HCT116 (cell line): ENCODE results near the gene LYSMD2.

Source experiments
- CEBPB ChIP-seq: IDR thresholded peaks from 2 replicates; pipeline ENCODE4 v1.6.1; 2012; ENCODE audit warnings: low read depth
- EZH2 ChIP-seq: fragments of 200-600 bp; sonication (generic); IDR thresholded peaks from 2 replicates; pipeline ENCODE4 v1.6.1; 2017; ENCODE audit warnings: antibody characterized with exemption, mixed run types
- EZH2phosphoT487 ChIP-seq: fragments of 200-600 bp; IDR thresholded peaks from 2 replicates; pipeline ENCODE4 v1.6.1; 2018; ENCODE audit warnings: antibody characterized with exemption, borderline replicate concordance
- JUND ChIP-seq: IDR thresholded peaks from 2 replicates; pipeline ENCODE4 v1.6.1; 2012
- POLR2A ChIP-seq: IDR thresholded peaks from 2 replicates; pipeline ENCODE4 v1.7.0; 2011; ENCODE audit warnings: borderline replicate concordance; ENCODE audit not compliant: insufficient read depth, insufficient read length; ENCODE audit errors: extremely low read depth
- POLR2AphosphoS5 ChIP-seq: IDR thresholded peaks from 2 replicates; pipeline ENCODE4 v1.6.1; 2011; ENCODE audit warnings: mild to moderate bottlenecking, low read depth, low read length, moderate library complexity
- RAD21 ChIP-seq: IDR thresholded peaks from 2 replicates; pipeline ENCODE4 v1.6.1; 2012; ENCODE audit warnings: low read depth, mild to moderate bottlenecking
- SRF ChIP-seq: IDR thresholded peaks from 2 replicates; pipeline ENCODE4 v1.6.1; 2012; ENCODE audit warnings: low read depth
- YY1 ChIP-seq: IDR thresholded peaks from 2 replicates; pipeline ENCODE4 v1.6.1; 2011; ENCODE audit warnings: low read length, low read depth, moderate library complexity, mild to moderate bottlenecking; ENCODE audit not compliant: insufficient replicate concordance; ENCODE audit errors: extremely low read depth
- ZFX ChIP-seq: fragments of 450-650 bp; IDR thresholded peaks from 2 replicates; pipeline ENCODE4 v1.6.1; 2017
- TF ChIP-seq, protein P1 (sequence below), 3 experiments: fragments of 200-600 bp in 1 of 3; sonication (generic) in 1 of 3; IDR thresholded peaks in 2 of 3; conservative IDR thresholded peaks in 1 of 3; 2 replicates each; pipeline ENCODE4 v1.5.1; 2012 to 2017; ENCODE audit warnings: low read depth in 2 of 3, low read length in 2 of 3, antibody characterized with exemption in 1 of 3, borderline replicate concordance in 1 of 3, control low read depth in 1 of 3, mild to moderate bottlenecking in 1 of 3, mixed read lengths in 1 of 3, mixed run types in 1 of 3, moderate library complexity in 1 of 3; ENCODE audit not compliant: insufficient read depth in 1 of 3
- TF ChIP-seq, protein P2 (sequence below): IDR thresholded peaks from 2 replicates; pipeline ENCODE4 v1.6.1; 2012

DNA sequence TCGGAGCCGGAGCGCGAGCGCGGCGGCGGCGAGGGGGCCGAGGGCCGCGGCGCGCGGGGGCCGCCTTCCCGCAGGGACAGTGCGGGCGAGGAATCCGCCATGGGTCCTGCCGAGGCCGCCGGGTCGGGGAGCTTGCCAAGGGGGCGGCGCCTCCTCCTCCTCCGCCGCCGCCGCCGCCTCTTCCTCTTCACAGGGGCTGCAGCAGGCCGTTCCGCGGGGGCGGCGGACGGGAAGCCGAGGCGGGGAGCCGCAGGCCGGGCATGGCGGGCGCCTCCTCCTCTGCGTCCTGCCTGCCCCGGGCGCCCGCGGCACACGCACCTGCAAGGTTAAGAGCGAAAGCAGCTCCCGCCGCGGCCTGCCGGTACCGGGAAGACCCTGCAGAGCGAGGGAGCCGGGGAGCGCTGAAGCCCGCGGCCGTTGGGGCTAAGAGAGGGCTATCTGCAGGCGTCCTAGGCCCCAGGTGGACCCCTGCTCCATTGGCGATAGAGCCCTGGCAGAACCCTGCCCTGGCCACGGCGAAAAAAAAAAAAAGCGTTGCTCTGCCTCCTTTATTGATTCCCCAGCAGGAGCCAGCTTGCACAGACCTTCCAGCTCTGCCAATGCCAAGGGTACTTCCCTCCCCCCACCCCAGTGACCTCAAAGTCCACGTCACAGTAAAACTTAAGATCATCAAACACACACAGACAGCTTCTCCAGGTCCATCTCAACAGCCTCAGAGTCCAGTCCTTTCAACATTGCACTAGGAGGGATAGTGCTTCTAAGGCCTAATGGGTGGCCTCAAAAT lies at the start of gene LYSMD2:
- TF ChIP-seq EZH2 (no peak), POLR2A (peak; percentile 10), POLR2AphosphoS5 (peak; percentile 51), CEBPB (no peak), RAD21 (no peak), EZH2phosphoT487 (no peak), YY1 (peak; percentile 28), JUND (no peak), ZFX (peak; percentile 88), SRF (no peak)
- TF ChIP-seq, protein P1, sequence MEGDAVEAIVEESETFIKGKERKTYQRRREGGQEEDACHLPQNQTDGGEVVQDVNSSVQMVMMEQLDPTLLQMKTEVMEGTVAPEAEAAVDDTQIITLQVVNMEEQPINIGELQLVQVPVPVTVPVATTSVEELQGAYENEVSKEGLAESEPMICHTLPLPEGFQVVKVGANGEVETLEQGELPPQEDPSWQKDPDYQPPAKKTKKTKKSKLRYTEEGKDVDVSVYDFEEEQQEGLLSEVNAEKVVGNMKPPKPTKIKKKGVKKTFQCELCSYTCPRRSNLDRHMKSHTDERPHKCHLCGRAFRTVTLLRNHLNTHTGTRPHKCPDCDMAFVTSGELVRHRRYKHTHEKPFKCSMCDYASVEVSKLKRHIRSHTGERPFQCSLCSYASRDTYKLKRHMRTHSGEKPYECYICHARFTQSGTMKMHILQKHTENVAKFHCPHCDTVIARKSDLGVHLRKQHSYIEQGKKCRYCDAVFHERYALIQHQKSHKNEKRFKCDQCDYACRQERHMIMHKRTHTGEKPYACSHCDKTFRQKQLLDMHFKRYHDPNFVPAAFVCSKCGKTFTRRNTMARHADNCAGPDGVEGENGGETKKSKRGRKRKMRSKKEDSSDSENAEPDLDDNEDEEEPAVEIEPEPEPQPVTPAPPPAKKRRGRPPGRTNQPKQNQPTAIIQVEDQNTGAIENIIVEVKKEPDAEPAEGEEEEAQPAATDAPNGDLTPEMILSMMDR (IDR thresholded peaks at IDR 0.05 in 2 of 3, conservative IDR thresholded peaks at IDR 0.05 in 1 of 3; ENCODE audit: borderline replicate concordance in 1 of 3, insufficient read depth in 1 of 3, low read depth in 2 of 3, low read length in 2 of 3): no peak
- TF ChIP-seq, protein P2, sequence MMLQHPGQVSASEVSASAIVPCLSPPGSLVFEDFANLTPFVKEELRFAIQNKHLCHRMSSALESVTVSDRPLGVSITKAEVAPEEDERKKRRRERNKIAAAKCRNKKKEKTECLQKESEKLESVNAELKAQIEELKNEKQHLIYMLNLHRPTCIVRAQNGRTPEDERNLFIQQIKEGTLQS: no peak
